ENCODE measurements around the gene FCHO2. TPM values are rescaled to one million over a fixed set of nuclear protein-coding genes. Genes with fewer than 3 reads are reported as not detected.

Gene FCHO2
- total and polyA plus RNA-seq, 9 donors, result 12.1 to 34.4 (median 26.0) TPM

- Histone ChIP-seq H3K4me1 (ENCODE audit: insufficient read depth) (no peaks in the 10 kb centered on the region), H3K9me3 (no peaks in the 10 kb centered on the region), H3K27me3 (no peaks in the 10 kb centered on the region), H3K4me3 (no peak overlapping the region), H3K27ac (no peak overlapping the region), H3K36me3 (no peaks in the 10 kb centered on the region)
- no peak for TF ChIP-seq EP300 (IDR thresholded peaks at IDR 0.05)
- no peak for TF ChIP-seq POLR2A (IDR thresholded peaks at IDR 0.05)
- TF ChIP-seq CTCF (IDR thresholded peaks at IDR 0.05), result no peak
- intact Hi-C loops (cut with DNase I), result no loop called here
- 42 to 47% (median 43%) methylated on average over 4 of the region's 4 CpGs for WGBS, 3 donors
- DNase-seq, result no peak
These were observed 159.7 kb downstream of the FCHO2 start for GRCh38 chr5:73115399-73116051.

- Histone ChIP-seq H3K9me3 (no peaks in the 10 kb centered on the region), H3K4me3 (no peak overlapping the region), H3K36me3 (no peaks in the 10 kb centered on the region), H3K27ac (no peak overlapping the region), H3K4me1 (ENCODE audit: insufficient read depth) (no peaks in the 10 kb centered on the region), H3K27me3 (no peaks in the 10 kb centered on the region)
- WGBS, 3 donors, result 68 to 87% (median 77%) methylated on average over 2 of the region's 2 CpGs
- intact Hi-C loops (cut with DNase I), result no loop called here
- no peak for TF ChIP-seq EP300 (IDR thresholded peaks at IDR 0.05)
- TF ChIP-seq POLR2A (IDR thresholded peaks at IDR 0.05), result no peak
- TF ChIP-seq CTCF (IDR thresholded peaks at IDR 0.05), result no peak
- no peak for DNase-seq
These were observed 160.7 kb downstream of the FCHO2 start for GRCh38 chr5:73116506-73116905.

- no peaks in the 10 kb centered on the region for H3K9me3 ChIP-seq
- no peaks in the 10 kb centered on the region for H3K36me3 ChIP-seq
- no peak overlapping the region for H3K4me3 ChIP-seq
- 86 to 88% (median 87%) methylated on average over 3 of the region's 3 CpGs for WGBS, 3 donors
- TF ChIP-seq EP300 (IDR thresholded peaks at IDR 0.05) (no peak), POLR2A (IDR thresholded peaks at IDR 0.05) (no peak), CTCF (IDR thresholded peaks at IDR 0.05) (no peak)
- intact Hi-C loops (cut with DNase I), result no loop called here
- H3K27me3 ChIP-seq, result no peaks in the 10 kb centered on the region
- no peaks in the 10 kb centered on the region for H3K4me1 ChIP-seq (ENCODE audit: insufficient read depth)
- no peak for DNase-seq
- H3K27ac ChIP-seq, result no peak overlapping the region
These were observed 161.4 kb downstream of the FCHO2 start for GRCh38 chr5:73117088-73117740.

- Histone ChIP-seq H3K9me3 (no peaks in the 10 kb centered on the region), H3K4me3 (no peak overlapping the region), H3K36me3 (no peaks in the 10 kb centered on the region), H3K27ac (no peak overlapping the region), H3K4me1 (ENCODE audit: insufficient read depth) (no peaks in the 10 kb centered on the region), H3K27me3 (no peaks in the 10 kb centered on the region)
- intact Hi-C loops (cut with DNase I), result no loop called here
- DNase-seq, result no peak
- WGBS, 3 donors, result 80 to 83% (median 83%) methylated on average over 5 of the region's 5 CpGs
- TF ChIP-seq CTCF (IDR thresholded peaks at IDR 0.05) (no peak), EP300 (IDR thresholded peaks at IDR 0.05) (no peak), POLR2A (IDR thresholded peaks at IDR 0.05) (no peak)
These were observed 162.6 kb downstream of the FCHO2 start for GRCh38 chr5:73118391-73118973.
